IPS-20b (cell line): ENCODE measurements around the gene S100Z.

Experiments
- H3K27ac ChIP-seq: one replicate; pipeline ENCODE4 v1.5.1; 2013; ENCODE audit warnings: low read length
- H3K27me3 ChIP-seq: 2 replicates; pipeline ENCODE4 v1.6.1; 2013; ENCODE audit warnings: mild to moderate bottlenecking, low read length, inconsistent platforms; ENCODE audit not compliant: insufficient read depth
- H3K36me3 ChIP-seq: 2 replicates; pipeline ENCODE4 v1.6.1; 2013; ENCODE audit warnings: low read depth, mild to moderate bottlenecking, inconsistent platforms, low read length, moderate library complexity; ENCODE audit not compliant: insufficient read depth
- H3K4me1 ChIP-seq: 2 replicates; pipeline ENCODE4 v1.6.1; 2013; ENCODE audit warnings: mild to moderate bottlenecking, control low read depth, inconsistent platforms, low read length, moderate library complexity; ENCODE audit not compliant: insufficient read depth
- H3K4me3 ChIP-seq: 2 replicates; pipeline ENCODE4 v1.5.1; 2013; ENCODE audit warnings: mild to moderate bottlenecking, low read length, inconsistent platforms
- H3K9ac ChIP-seq: 2 replicates; pipeline ENCODE4 v1.6.1; 2013; ENCODE audit warnings: low read depth, mild to moderate bottlenecking, inconsistent platforms, low read length, moderate library complexity
- H3K9me3 ChIP-seq: 2 replicates; pipeline ENCODE4 v1.6.1; 2013; ENCODE audit warnings: mild to moderate bottlenecking, low read depth, low read length, inconsistent platforms; ENCODE audit not compliant: insufficient read depth

Gene S100Z

DNA sequence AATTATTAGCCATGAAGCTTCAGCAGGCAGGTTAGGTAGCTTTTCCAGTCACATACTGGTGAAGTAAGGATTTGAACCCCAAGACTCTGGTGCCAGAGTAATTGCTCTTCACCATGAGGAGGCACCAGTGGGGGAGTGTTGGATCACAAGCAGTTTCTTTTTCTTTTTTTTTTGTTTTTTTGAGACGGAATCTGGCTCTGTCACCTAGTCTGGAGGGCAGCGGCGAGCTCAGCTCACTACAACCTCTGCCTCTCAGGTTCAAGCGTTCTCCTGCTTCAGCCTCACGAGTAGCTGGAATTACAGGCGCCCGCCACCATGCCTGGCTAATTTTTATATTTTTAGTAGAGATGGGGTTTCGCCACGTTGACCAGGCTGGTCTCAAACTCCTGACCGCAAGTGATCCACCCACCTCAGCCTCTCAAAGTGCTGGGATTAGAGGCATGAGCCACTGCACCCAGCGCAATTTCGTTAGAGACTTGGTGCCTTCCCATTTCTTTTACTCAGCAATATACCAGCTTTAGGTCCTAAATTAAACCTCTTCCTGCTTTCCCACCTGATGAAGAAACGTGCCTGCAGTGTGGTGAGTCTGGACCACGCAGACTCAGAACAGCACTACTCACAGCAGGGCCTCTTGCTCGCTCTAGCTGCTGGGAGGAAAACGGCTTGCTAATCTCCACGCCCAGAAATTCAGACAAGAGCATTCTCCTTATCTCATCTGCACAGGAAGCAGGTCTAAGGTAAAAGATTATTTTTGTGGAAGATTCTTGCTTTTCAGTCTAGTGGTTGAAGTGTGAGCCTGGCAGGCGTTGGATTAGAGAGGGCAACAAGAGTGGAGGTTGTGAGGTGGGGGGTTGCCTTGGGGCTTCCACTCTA is at the start of gene S100Z:
TSS of gene S100Z (plus strand) at position 596 of the 873 bp plus-strand sequence. CDS start 25,346 bp downstream, outside the sequence.
- no peak within 1 kb of the TSS for H3K9ac ChIP-seq
- no peak within 1 kb of the TSS for H3K27ac ChIP-seq

DNA sequence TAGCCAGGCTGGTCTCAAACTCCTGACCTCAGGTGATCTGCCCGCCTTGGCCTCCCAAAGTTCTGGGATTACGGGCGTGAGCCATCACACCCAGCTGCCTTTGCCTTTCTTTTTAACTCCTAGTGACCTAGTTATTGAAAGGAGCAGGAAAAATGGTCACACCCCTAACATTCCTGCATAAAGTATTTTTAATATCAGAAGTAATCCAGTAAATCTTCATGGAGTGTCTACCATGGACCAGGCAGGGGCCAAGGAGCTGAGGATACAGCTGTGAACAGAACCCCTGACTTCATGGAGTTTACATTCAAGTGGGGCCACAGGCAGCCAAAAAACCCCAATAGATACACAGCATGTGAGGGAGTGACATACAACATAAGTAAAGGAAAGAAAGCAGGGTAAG is 49.2 kb upstream of the S100Z start:
- Histone ChIP-seq H3K4me1 (peaks cover 2% of the 10 kb centered on the region), H3K9me3 (no peaks in the 10 kb centered on the region), H3K27me3 (no peaks in the 10 kb centered on the region), H3K36me3 (no peaks in the 10 kb centered on the region), H3K4me3 (no peak overlapping the region), H3K9ac (no peak overlapping the region), H3K27ac (no peak overlapping the region)

More for the DNA sequence above, at the start of gene S100Z:
- Histone ChIP-seq H3K4me3 (no peak within 1 kb of the TSS), H3K36me3 (no peaks in the 10 kb centered on the region), H3K4me1 (no peaks in the 10 kb centered on the region), H3K9me3 (peaks cover 2% of the 10 kb centered on the region; the same call in 1 of the 2 replicates), H3K27me3 (no peaks in the 10 kb centered on the region)

- no peaks in the 10 kb centered on the region for H3K36me3 ChIP-seq
- H3K9me3 ChIP-seq, result no peaks in the 10 kb centered on the region
- no peak overlapping the region for H3K27ac ChIP-seq
- H3K27me3 ChIP-seq, result no peaks in the 10 kb centered on the region
- H3K4me1 ChIP-seq, result peaks cover 9% of the 10 kb centered on the region
- no peak overlapping the region for H3K4me3 ChIP-seq
- no peak overlapping the region for H3K9ac ChIP-seq
These were observed 48.5 kb upstream of the S100Z start for GRCh38 chr5:76801159-76801802.

GRCh38 chr5:76801803-76802195 is 48.0 kb upstream of the S100Z start:
- H3K4me1 ChIP-seq, result peaks cover 12% of the 10 kb centered on the region
- no peaks in the 10 kb centered on the region for H3K9me3 ChIP-seq
- no peaks in the 10 kb centered on the region for H3K27me3 ChIP-seq
- no peak overlapping the region for H3K27ac ChIP-seq
- no peak overlapping the region for H3K9ac ChIP-seq
- H3K4me3 ChIP-seq, result no peak overlapping the region
- no peaks in the 10 kb centered on the region for H3K36me3 ChIP-seq

DNA sequence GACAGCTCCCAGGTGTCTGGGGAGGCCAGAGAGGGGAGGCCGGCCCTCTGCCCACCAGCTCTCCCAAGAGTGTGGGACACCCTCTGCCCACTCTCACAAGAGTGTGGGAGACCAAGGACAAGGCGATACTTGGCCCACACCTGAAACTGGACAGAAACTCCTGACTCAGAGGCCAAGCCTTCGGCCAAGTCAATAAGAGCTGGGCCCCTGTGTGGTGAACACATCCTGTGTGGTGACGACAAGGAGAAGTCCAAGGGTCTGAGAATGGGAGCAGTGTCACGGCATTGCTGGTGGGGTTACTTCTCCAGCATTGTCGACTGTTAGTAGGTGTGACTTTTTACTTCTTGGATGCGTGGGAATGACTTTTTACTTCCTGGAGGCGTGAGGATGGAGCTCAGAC is 45.5 kb upstream of the S100Z start:
- Histone ChIP-seq H3K36me3 (no peaks in the 10 kb centered on the region), H3K4me3 (no peak overlapping the region), H3K27ac (no peak overlapping the region), H3K9ac (no peak overlapping the region), H3K27me3 (no peaks in the 10 kb centered on the region), H3K4me1 (peaks cover 30% of the 10 kb centered on the region), H3K9me3 (no peaks in the 10 kb centered on the region)

DNA sequence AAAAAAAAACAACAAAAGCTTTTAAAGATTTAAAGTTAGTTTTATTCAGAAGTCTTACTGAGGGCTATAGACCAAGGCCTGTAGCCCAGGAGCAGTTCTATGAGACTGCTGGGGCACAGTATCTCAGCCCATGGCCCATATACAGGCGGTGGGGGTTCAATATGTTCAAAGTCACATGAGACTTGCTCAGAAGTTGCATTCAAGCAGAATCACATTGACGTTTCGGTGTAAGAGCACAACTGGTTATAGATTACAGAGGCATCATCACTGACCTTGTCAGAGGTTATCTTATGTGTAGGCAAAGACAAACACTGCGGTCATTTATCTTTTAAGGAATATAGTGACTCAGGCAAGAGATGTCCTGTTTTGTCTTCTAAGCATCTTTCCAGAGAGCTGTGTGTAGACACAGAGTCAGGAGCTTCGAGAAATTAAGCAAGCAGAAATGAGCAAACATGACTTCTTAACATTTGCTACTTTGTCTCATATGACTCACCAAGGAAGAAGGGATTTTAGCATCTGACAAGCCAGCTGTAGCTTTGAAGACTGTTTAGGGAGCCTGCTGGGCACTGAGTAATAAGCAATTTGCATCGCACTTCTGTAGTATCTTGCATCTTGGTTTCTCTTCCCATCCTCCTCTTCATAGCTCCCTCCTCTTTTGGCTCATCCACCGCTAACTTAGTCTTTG is 43.9 kb upstream of the S100Z start:
- Histone ChIP-seq H3K27me3 (no peaks in the 10 kb centered on the region), H3K27ac (no peak overlapping the region), H3K4me1 (peaks cover 31% of the 10 kb centered on the region), H3K36me3 (no peaks in the 10 kb centered on the region), H3K4me3 (peak overlapping the region; percentile 55), H3K9ac (peak overlapping the region; percentile 43; the same call in 1 of the 2 replicates), H3K9me3 (peaks cover 3% of the 10 kb centered on the region; the same call in 1 of the 2 replicates)

GRCh38 chr5:76807296-76807695 is 42.5 kb upstream of the S100Z start:
- Histone ChIP-seq H3K36me3 (no peaks in the 10 kb centered on the region), H3K9ac (peak overlapping the region; percentile 81), H3K27me3 (no peaks in the 10 kb centered on the region), H3K27ac (peak overlapping the region; percentile 93), H3K9me3 (peaks cover 7% of the 10 kb centered on the region; the same call in 1 of the 2 replicates), H3K4me3 (peak overlapping the region; percentile 62), H3K4me1 (peaks cover 31% of the 10 kb centered on the region)

DNA sequence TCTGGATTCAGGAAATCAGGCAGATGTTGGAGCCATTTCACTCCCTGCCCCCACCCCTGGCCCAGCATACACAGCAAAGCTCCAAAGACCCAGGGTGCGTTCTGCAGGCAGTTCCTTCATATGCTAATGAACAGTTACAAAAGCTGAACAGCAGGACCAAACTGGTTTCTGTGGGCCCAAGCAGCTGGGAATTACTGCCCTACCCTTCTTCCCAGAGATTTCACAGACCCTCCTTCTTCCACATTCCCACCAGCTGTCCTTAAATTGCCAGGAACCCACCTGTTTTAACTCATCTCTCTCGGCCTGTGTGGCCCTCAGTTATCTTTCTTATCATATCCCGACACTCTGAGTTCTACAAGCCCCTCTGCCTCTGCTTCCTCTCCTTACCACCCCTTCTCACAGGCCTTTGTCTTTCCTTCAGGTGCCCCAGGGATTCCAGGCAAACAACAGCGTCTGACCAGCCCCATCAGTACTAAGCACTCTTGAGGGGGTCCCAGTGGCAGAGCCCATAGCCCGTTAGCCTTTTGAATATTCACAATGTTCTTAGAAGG is 41.6 kb upstream of the S100Z start:
- Histone ChIP-seq H3K4me1 (peaks cover 31% of the 10 kb centered on the region), H3K36me3 (no peaks in the 10 kb centered on the region), H3K4me3 (peak overlapping the region; percentile 62), H3K27me3 (no peaks in the 10 kb centered on the region), H3K27ac (peak overlapping the region; percentile 93), H3K9ac (peak overlapping the region; percentile 81), H3K9me3 (peaks cover 7% of the 10 kb centered on the region; the same call in 1 of the 2 replicates)

GRCh38 chr5:76809141-76809540 is 40.7 kb upstream of the S100Z start:
- H3K9me3 ChIP-seq, result peaks cover 7% of the 10 kb centered on the region; the same call in 1 of the 2 replicates
- H3K4me3 ChIP-seq, result no peak overlapping the region; the same call in 1 of the 2 replicates
- no peaks in the 10 kb centered on the region for H3K36me3 ChIP-seq
- peak overlapping the region; percentile 81; the same call in 1 of the 2 replicates for H3K9ac ChIP-seq
- H3K27me3 ChIP-seq, result no peaks in the 10 kb centered on the region
- peak overlapping the region; percentile 13 for H3K27ac ChIP-seq
- H3K4me1 ChIP-seq, result peaks cover 31% of the 10 kb centered on the region

GRCh38 chr5:76810236-76810635 is 39.6 kb upstream of the S100Z start:
- Histone ChIP-seq H3K36me3 (no peaks in the 10 kb centered on the region), H3K4me3 (no peak overlapping the region), H3K27me3 (no peaks in the 10 kb centered on the region), H3K9ac (no peak overlapping the region), H3K4me1 (peaks cover 31% of the 10 kb centered on the region), H3K9me3 (peaks cover 7% of the 10 kb centered on the region; the same call in 1 of the 2 replicates), H3K27ac (no peak overlapping the region)

DNA sequence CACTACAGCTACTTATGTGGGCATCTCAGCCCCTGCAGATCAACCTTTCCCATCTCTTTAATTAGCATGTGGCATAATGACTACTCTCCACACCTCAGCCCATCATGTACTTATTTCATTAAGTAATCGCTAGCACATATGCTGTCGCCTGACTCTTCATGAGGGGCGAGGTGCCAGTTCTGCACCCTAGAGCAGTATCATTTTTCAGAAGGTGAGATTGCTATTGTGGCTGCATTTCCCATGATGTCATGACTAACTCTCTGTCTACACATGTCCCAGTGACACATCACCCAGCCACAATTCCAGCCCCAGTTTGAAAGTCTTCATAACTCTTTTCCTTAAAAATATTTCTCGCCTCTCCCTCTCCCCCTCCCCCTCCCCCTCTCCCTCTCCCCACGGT is 38.6 kb upstream of the S100Z start:
- Histone ChIP-seq H3K36me3 (no peaks in the 10 kb centered on the region), H3K9ac (no peak overlapping the region), H3K27ac (no peak overlapping the region), H3K27me3 (peaks cover 2% of the 10 kb centered on the region; the same call in 1 of the 2 replicates), H3K4me1 (peaks cover 23% of the 10 kb centered on the region), H3K4me3 (no peak overlapping the region), H3K9me3 (peaks cover 7% of the 10 kb centered on the region; the same call in 1 of the 2 replicates)
